ENCODE results near the gene KRT5. TPM values are rescaled to one million over a fixed set of nuclear protein-coding genes. Genes with fewer than 3 reads are reported as not detected.

The KRT5 gene
- total and polyA plus RNA-seq, 10 of the 15 experiments (the other 5 are each of a cell fraction or from before 2014, with no cell fraction given) = 1.6 TPM; not detected in 9

DNA sequence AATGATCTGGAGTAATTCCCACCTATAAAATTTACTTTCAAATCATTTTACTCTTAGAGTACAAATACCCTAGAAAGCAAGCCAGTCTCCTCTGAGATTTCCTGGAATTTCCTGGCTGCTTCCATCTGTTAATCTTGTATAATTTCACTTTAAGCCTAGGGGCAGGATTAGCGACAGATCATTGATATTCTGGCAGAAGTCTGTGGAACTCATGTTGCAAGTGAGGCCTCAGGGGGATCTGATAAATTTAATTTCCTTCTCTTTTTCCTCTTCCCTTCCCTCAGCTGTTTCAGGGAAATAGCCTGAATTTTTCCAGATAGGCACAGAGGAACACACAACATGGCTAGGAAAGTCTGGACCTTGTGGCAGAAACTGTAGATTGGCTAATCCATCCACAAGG, 21.2 kb downstream of the KRT5 start:
- RAD21 ChIA-PET (ENCODE audit: unreplicated experiment) = no interaction called here
- in situ Hi-C loops (cut with MboI) = no loop called here
- intact Hi-C loops (cut with micrococcal nuclease; ENCODE audit: unreplicated experiment) = no loop called here
- WGBS (ENCODE audit: insufficient coverage, insufficient replicate concordance, low lambda C conversion rate, missing lambda C conversion rate) = 32% methylated on average over 1 of the region's 1 CpG
- Histone ChIP-seq H3K27me3 (replicated peaks in 1 of 2; ENCODE audit: control insufficient read depth in 2 of 2, insufficient read depth in 2 of 2, low read length in 1 of 2) (peaks cover 0 to 6% of the 10 kb centered on the region in 2 experiments; a peak in 2 of 4 replicates), H4K20me1 (ENCODE audit: control insufficient read depth, insufficient read depth) (no peaks in the 10 kb centered on the region), H3K79me2 (ENCODE audit: control insufficient read depth, insufficient read depth, low read length) (no peaks in the 10 kb centered on the region), H3K4me2 (ENCODE audit: control insufficient read depth, insufficient read depth) (no peak overlapping the region), H3K4me3 (no peak overlapping the region), H3K27ac (ENCODE audit: control insufficient read depth, insufficient read depth) (no peak overlapping the region), H3K4me1 (ENCODE audit: control insufficient read depth, insufficient read depth, low read length) (no peaks in the 10 kb centered on the region), H2AFZ (ENCODE audit: control insufficient read depth, low read depth, low read length) (no peak overlapping the region), H3K36me3 (ENCODE audit: control insufficient read depth in 2 of 2, insufficient read depth in 2 of 2, low read length in 1 of 2) (no peaks in the 10 kb centered on the region), H3K9me3 (replicated peaks; ENCODE audit: control insufficient read depth, insufficient read depth, low read length) (no peaks in the 10 kb centered on the region), H3K9ac (ENCODE audit: control insufficient read depth, insufficient read depth, low read length) (no peak overlapping the region)
- no peak for ATAC-seq
- no peak for DNase-seq (ENCODE audit: low read depth, low spot score)
- no peak for TF ChIP-seq SMAD1 (IDR thresholded peaks at IDR 0.05; ENCODE audit: low read depth, partially characterized antibody)
- no peak for TF ChIP-seq ZZZ3 (IDR thresholded peaks at IDR 0.05; ENCODE audit: control insufficient read depth, insufficient read length, low read depth)
- TF ChIP-seq E2F4 (IDR thresholded peaks at IDR 0.05; ENCODE audit: low read depth, low read length) = no peak
- no peak for TF ChIP-seq GATAD2B (conservative IDR thresholded peaks at IDR 0.05; ENCODE audit: low read depth)
- FAIRE-seq = no peak
- POLR2A ChIA-PET = no interaction called here
- SMC1A ChIA-PET (ENCODE audit: uncharacterized antibody, unreplicated experiment) = no interaction called here
- BruUV-seq (replicated peaks) = no TSS peak
- CTCF ChIA-PET = interaction anchor here (1.7 kb wide), 1 partner anchor 15 kb away, joined by 3 read pairs; no protein-coding TSS in a partner anchor

GRCh38 chr12:52497975-52498374, 22.2 kb downstream of the KRT5 start:
- ATAC-seq = no peak
- no peaks in the 10 kb centered on the region for H3K4me1 ChIP-seq (ENCODE audit: control insufficient read depth, insufficient read depth, low read length)
- H3K4me2 ChIP-seq (ENCODE audit: control insufficient read depth, insufficient read depth) = no peak overlapping the region
- no peak overlapping the region for H3K9ac ChIP-seq (ENCODE audit: control insufficient read depth, insufficient read depth, low read length)
- no peak overlapping the region for H3K4me3 ChIP-seq
- ChIA-PET SMC1A (ENCODE audit: uncharacterized antibody, unreplicated experiment) (no interaction called here), RAD21 (ENCODE audit: unreplicated experiment) (no interaction called here), POLR2A (no interaction called here), CTCF (no interaction called here)
- 27% methylated on average over 7 of the region's 7 CpGs for WGBS (ENCODE audit: insufficient coverage, insufficient replicate concordance, low lambda C conversion rate, missing lambda C conversion rate)
- no peak overlapping the region for H3K27ac ChIP-seq (ENCODE audit: control insufficient read depth, insufficient read depth)
- in situ Hi-C loops (cut with MboI) (no loop called here), intact Hi-C loops (cut with micrococcal nuclease; ENCODE audit: unreplicated experiment) (no loop called here)
- FAIRE-seq = no peak
- no peaks in the 10 kb centered on the region for H4K20me1 ChIP-seq (ENCODE audit: control insufficient read depth, insufficient read depth)
- H3K9me3 ChIP-seq (replicated peaks; ENCODE audit: control insufficient read depth, insufficient read depth, low read length) = no peaks in the 10 kb centered on the region
- no peaks in the 10 kb centered on the region for H3K79me2 ChIP-seq (ENCODE audit: control insufficient read depth, insufficient read depth, low read length)
- no peak overlapping the region for H2AFZ ChIP-seq (ENCODE audit: control insufficient read depth, low read depth, low read length)
- no TSS peak for BruUV-seq (replicated peaks)
- H3K27me3 ChIP-seq (replicated peaks in 1 of 2; ENCODE audit: control insufficient read depth in 2 of 2, insufficient read depth in 2 of 2, low read length in 1 of 2) = peaks cover 0 to 6% of the 10 kb centered on the region in 2 experiments; a peak in 2 of 4 replicates
- H3K36me3 ChIP-seq (ENCODE audit: control insufficient read depth in 2 of 2, insufficient read depth in 2 of 2, low read length in 1 of 2) = no peaks in the 10 kb centered on the region
- DNase-seq (ENCODE audit: low read depth, low spot score) = no peak
- no peak for TF ChIP-seq EZH2 (IDR thresholded peaks at IDR 0.05; ENCODE audit: borderline replicate concordance, control insufficient read depth, low read depth, low read length)
- no peak for TF ChIP-seq GABPA (IDR thresholded peaks at IDR 0.05; ENCODE audit: low read depth)
- no peak for TF ChIP-seq ZNF274 (IDR thresholded peaks at IDR 0.05; ENCODE audit: insufficient read depth, insufficient read length)
- TF ChIP-seq, protein P1, sequence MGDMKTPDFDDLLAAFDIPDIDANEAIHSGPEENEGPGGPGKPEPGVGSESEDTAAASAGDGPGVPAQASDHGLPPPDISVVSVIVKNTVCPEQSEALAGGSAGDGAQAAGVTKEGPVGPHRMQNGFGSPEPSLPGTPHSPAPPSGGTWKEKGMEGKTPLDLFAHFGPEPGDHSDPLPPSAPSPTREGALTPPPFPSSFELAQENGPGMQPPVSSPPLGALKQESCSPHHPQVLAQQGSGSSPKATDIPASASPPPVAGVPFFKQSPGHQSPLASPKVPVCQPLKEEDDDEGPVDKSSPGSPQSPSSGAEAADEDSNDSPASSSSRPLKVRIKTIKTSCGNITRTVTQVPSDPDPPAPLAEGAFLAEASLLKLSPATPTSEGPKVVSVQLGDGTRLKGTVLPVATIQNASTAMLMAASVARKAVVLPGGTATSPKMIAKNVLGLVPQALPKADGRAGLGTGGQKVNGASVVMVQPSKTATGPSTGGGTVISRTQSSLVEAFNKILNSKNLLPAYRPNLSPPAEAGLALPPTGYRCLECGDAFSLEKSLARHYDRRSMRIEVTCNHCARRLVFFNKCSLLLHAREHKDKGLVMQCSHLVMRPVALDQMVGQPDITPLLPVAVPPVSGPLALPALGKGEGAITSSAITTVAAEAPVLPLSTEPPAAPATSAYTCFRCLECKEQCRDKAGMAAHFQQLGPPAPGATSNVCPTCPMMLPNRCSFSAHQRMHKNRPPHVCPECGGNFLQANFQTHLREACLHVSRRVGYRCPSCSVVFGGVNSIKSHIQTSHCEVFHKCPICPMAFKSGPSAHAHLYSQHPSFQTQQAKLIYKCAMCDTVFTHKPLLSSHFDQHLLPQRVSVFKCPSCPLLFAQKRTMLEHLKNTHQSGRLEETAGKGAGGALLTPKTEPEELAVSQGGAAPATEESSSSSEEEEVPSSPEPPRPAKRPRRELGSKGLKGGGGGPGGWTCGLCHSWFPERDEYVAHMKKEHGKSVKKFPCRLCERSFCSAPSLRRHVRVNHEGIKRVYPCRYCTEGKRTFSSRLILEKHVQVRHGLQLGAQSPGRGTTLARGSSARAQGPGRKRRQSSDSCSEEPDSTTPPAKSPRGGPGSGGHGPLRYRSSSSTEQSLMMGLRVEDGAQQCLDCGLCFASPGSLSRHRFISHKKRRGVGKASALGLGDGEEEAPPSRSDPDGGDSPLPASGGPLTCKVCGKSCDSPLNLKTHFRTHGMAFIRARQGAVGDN (IDR thresholded peaks at IDR 0.05) = no peak
- TF ChIP-seq BCLAF1 (IDR thresholded peaks at IDR 0.05) = no peak
- TF ChIP-seq HCFC1 (IDR thresholded peaks at IDR 0.05; ENCODE audit: low read length) = no peak

All from GM12878 (cell line).